Activated gamma-delta T cell (primary cell): ENCODE data around the gene KAZN.

Source experiments
- DNase-seq: peaks from one replicate; lab custom pipeline; 2025; lab: John Stamatoyannopoulos, UW

The KAZN gene

GRCh38 chr1:14982029-14982428 lies 383.5 kb downstream of the KAZN start:
- DNase-seq: no peak

- DNase-seq: no peak
These were observed 384.8 kb downstream of the KAZN start for GRCh38 chr1:14983277-14983676.

- DNase-seq: no peak
These were observed 387.7 kb downstream of the KAZN start for GRCh38 chr1:14986168-14986567.

- DNase-seq: no peak
These were observed 389.5 kb downstream of the KAZN start for GRCh38 chr1:14987829-14988603.

GRCh38 chr1:14988636-14989035 lies 390.2 kb downstream of the KAZN start:
- DNase-seq: no peak

- no peak for DNase-seq
These were observed 391.6 kb downstream of the KAZN start for GRCh38 chr1:14989931-14990728.

GRCh38 chr1:14993414-14993813 lies 394.9 kb downstream of the KAZN start:
- no peak for DNase-seq

GRCh38 chr1:14994148-14994547 lies 395.7 kb downstream of the KAZN start:
- DNase-seq: no peak

- DNase-seq: no peak
These were observed 396.5 kb downstream of the KAZN start for GRCh38 chr1:14994841-14995437.

- no peak for DNase-seq
These were observed 397.9 kb downstream of the KAZN start for GRCh38 chr1:14996133-14997050.

- no peak for DNase-seq
These were observed 399.3 kb downstream of the KAZN start for GRCh38 chr1:14997646-14998276.

GRCh38 chr1:14999441-14999840 lies 401.0 kb downstream of the KAZN start:
- DNase-seq: no peak

- DNase-seq: no peak
These were observed 401.5 kb downstream of the KAZN start for GRCh38 chr1:15000030-15000429.

- no peak for DNase-seq
These were observed 402.2 kb downstream of the KAZN start for GRCh38 chr1:15000671-15001070.

GRCh38 chr1:15001317-15001915 lies 402.9 kb downstream of the KAZN start:
- DNase-seq: no peak

GRCh38 chr1:15002325-15002724 lies 403.8 kb downstream of the KAZN start:
- DNase-seq: no peak

GRCh38 chr1:15004396-15004795 lies 405.9 kb downstream of the KAZN start:
- DNase-seq: no peak

- DNase-seq: no peak
These were observed 406.6 kb downstream of the KAZN start for GRCh38 chr1:15005116-15005515.

- no peak for DNase-seq
These were observed 408.9 kb downstream of the KAZN start for GRCh38 chr1:15007368-15007767.

GRCh38 chr1:15007842-15008241 lies 409.4 kb downstream of the KAZN start:
- DNase-seq: no peak
